H1 (cell line): ENCODE data around the gene DNAH10. TPM values are rescaled to one million over a fixed set of nuclear protein-coding genes. Genes with fewer than 3 reads are reported as not detected.

Experiments used
- CTCF ChIA-PET: fragments of 300-600 bp; sonication (Branson Sonifier 250); formaldehyde crosslinking; loops from one replicate; lab custom pipeline; 2021; ENCODE audit not compliant: partially characterized antibody; lab: Charles Lee
- POLR2A ChIA-PET: fragments of 300-600 bp; sonication (Branson Sonifier 250); formaldehyde crosslinking; loops from one replicate; lab custom pipeline; 2021; ENCODE audit warnings: inconsistent platforms; ENCODE audit not compliant: partially characterized antibody; lab: Charles Lee
- DNase-seq, 2 experiments: peaks; one replicate each; pipeline versions ENCODE4 v3.0.0 to v3.0.0-alpha.2; 2010 to 2022; ENCODE audit warnings: low spot score in 2 of 2, low read depth in 1 of 2, mixed read lengths in 1 of 2
- FAIRE-seq: peaks from 2 replicates; lab custom pipeline; 2011; peaks lifted over from hg19 to GRCh38; lab: Jason Lieb, UNC
- H2AFZ ChIP-seq: 2 replicates; pipeline ENCODE4 v1.8.1; 2012; ENCODE audit warnings: low read length, inconsistent platforms
- H2AK5ac ChIP-seq: 2 replicates; pipeline ENCODE4 v1.6.1; 2013; ENCODE audit warnings: low read depth, low read length
- H2BK120ac ChIP-seq: replicated peaks from 2 replicates; pipeline ENCODE3; 2013; ENCODE audit warnings: low read depth, low read length, inconsistent platforms
- H2BK12ac ChIP-seq: 2 replicates; pipeline ENCODE4 v1.6.1; 2013; ENCODE audit warnings: low read depth, low read length
- H2BK15ac ChIP-seq: 2 replicates; pipeline ENCODE4 v1.6.1; 2013; ENCODE audit warnings: low read length
- H2BK20ac ChIP-seq: 2 replicates; pipeline ENCODE4 v1.6.1; 2013; ENCODE audit warnings: low read length
- H2BK5ac ChIP-seq: 2 replicates; pipeline ENCODE4 v1.6.1; 2013; ENCODE audit warnings: low read depth, low read length
- H3K14ac ChIP-seq: 2 replicates; pipeline ENCODE4 v1.6.1; 2013; ENCODE audit warnings: inconsistent platforms; ENCODE audit not compliant: insufficient read length
- H3K18ac ChIP-seq: 2 replicates; pipeline ENCODE4 v1.6.1; 2013; ENCODE audit warnings: low read length; ENCODE audit errors: extremely low read depth
- H3K23ac ChIP-seq: 2 replicates; pipeline ENCODE4 v1.6.1; 2013; ENCODE audit warnings: inconsistent platforms; ENCODE audit not compliant: insufficient read length
- H3K23me2 ChIP-seq: 2 replicates; pipeline ENCODE4 v1.6.1; 2013; ENCODE audit warnings: low read depth, low read length
- H3K27ac ChIP-seq: 2 replicates; pipeline ENCODE4 v1.6.1; 2011; ENCODE audit warnings: low read depth, low read length, inconsistent platforms
- H3K27me3 ChIP-seq, 4 experiments: replicated peaks in 1 of 4; 1 replicate in 1 of 4; 2 replicates in 3 of 4; pipeline versions ENCODE4 v1.6.1 to v1.8.1; 2011 to 2013; ENCODE audit warnings: low read length in 3 of 4, mild to moderate bottlenecking in 3 of 4, inconsistent platforms in 2 of 4, mixed read lengths in 2 of 4, moderate library complexity in 1 of 4; ENCODE audit not compliant: control insufficient read depth in 3 of 4, insufficient read depth in 3 of 4; ENCODE audit errors: extremely low read depth in 1 of 4
- H3K36me3 ChIP-seq, 4 experiments: 2 replicates each; pipeline versions ENCODE4 v1.6.1 to v1.8.1; 2011 to 2013; ENCODE audit warnings: mild to moderate bottlenecking in 4 of 4, low read length in 3 of 4, moderate library complexity in 2 of 4, control low read depth in 1 of 4, inconsistent platforms in 1 of 4; ENCODE audit not compliant: insufficient read depth in 4 of 4, control insufficient read depth in 2 of 4
- H3K4ac ChIP-seq: replicated peaks from 2 replicates; pipeline ENCODE3; 2013; ENCODE audit warnings: low read length, low read depth, mixed read lengths, inconsistent platforms; ENCODE audit not compliant: insufficient read length
- H3K4me1 ChIP-seq, 4 experiments: replicated peaks in 1 of 4; 1 replicate in 1 of 4; 2 replicates in 3 of 4; pipeline versions ENCODE4 v1.6.1 to v1.8.1; 2011 to 2013; ENCODE audit warnings: low read length in 3 of 4, inconsistent platforms in 2 of 4, mixed read lengths in 1 of 4; ENCODE audit not compliant: insufficient read depth in 4 of 4, control insufficient read depth in 3 of 4
- H3K4me2 ChIP-seq, 2 experiments: 2 replicates each; pipeline versions ENCODE4 v1.6.1 to v1.8.1; 2011 to 2013; ENCODE audit warnings: low read depth in 2 of 2, low read length in 2 of 2, control low read depth in 1 of 2, inconsistent platforms in 1 of 2, mild to moderate bottlenecking in 1 of 2; ENCODE audit not compliant: insufficient read depth in 1 of 2
- H3K4me3 ChIP-seq, 4 experiments: fragments of 200-600, 300-600 bp in 1 of 4; sonication (generic), shearing (Covaris generic), sonication (Bioruptor Twin) in 1 of 4; 2 replicates each; pipeline versions ENCODE4 v1.5.1 to v1.8.1; 2011 to 2016; ENCODE audit warnings: low read length in 4 of 4, low read depth in 3 of 4, control low read depth in 2 of 4, inconsistent platforms in 2 of 4, mild to moderate bottlenecking in 2 of 4, mixed read lengths in 1 of 4, moderate library complexity in 1 of 4; ENCODE audit not compliant: insufficient read depth in 2 of 4; ENCODE audit errors: extremely low read depth in 1 of 4
- H3K56ac ChIP-seq: replicated peaks from 2 replicates; pipeline ENCODE3; 2013; ENCODE audit warnings: low read depth, mild to moderate bottlenecking, mixed read lengths, low read length, inconsistent platforms; ENCODE audit not compliant: insufficient read length
- H3K79me1 ChIP-seq: 2 replicates; pipeline ENCODE4 v1.6.1; 2013; ENCODE audit warnings: low read depth, low read length, control low read depth
- H3K79me2 ChIP-seq, 2 experiments: 2 replicates each; pipeline versions ENCODE4 v1.6.1 to v1.8.1; 2012 to 2013; ENCODE audit warnings: low read length in 2 of 2, mild to moderate bottlenecking in 2 of 2, inconsistent platforms in 1 of 2; ENCODE audit not compliant: insufficient read depth in 2 of 2, control insufficient read depth in 1 of 2
- H3K9ac ChIP-seq, 4 experiments: replicated peaks in 1 of 4; 1 replicate in 1 of 4; 2 replicates in 3 of 4; pipeline versions ENCODE4 v1.6.1 to v1.8.1; 2011 to 2013; ENCODE audit warnings: low read depth in 3 of 4, low read length in 3 of 4, control low read depth in 2 of 4, mild to moderate bottlenecking in 2 of 4, moderate library complexity in 2 of 4, inconsistent platforms in 1 of 4; ENCODE audit errors: extremely low read depth in 1 of 4
- H3K9me3 ChIP-seq, 2 experiments: 2 replicates each; pipeline versions ENCODE4 v1.6.1 to v1.8.1; 2012 to 2013; ENCODE audit warnings: mild to moderate bottlenecking in 2 of 2, moderate library complexity in 2 of 2, control low read depth in 1 of 2, inconsistent platforms in 1 of 2, low read depth in 1 of 2, low read length in 1 of 2, mixed read lengths in 1 of 2; ENCODE audit not compliant: insufficient read depth in 2 of 2
- H4K20me1 ChIP-seq, 2 experiments: replicated peaks in 1 of 2; 2 replicates each; pipeline versions ENCODE3 to v1.8.1; 2011 to 2013; ENCODE audit warnings: inconsistent platforms in 2 of 2, low read length in 2 of 2, mild to moderate bottlenecking in 1 of 2; ENCODE audit not compliant: insufficient read depth in 2 of 2, control insufficient read depth in 1 of 2
- H4K5ac ChIP-seq: 2 replicates; pipeline ENCODE4 v1.6.1; 2013; ENCODE audit warnings: low read length, low read depth, mixed read lengths, inconsistent platforms; ENCODE audit not compliant: insufficient read length
- H4K8ac ChIP-seq: 2 replicates; pipeline ENCODE4 v1.8.0; 2013; ENCODE audit warnings: mild to moderate bottlenecking, moderate library complexity, low read length, inconsistent platforms; ENCODE audit not compliant: insufficient read depth; ENCODE audit errors: extremely low read depth
- H4K91ac ChIP-seq: replicated peaks from 2 replicates; pipeline ENCODE3; 2013; ENCODE audit warnings: low read length, mixed read lengths, inconsistent platforms; ENCODE audit not compliant: insufficient read length
- CHD2 ChIP-seq: IDR thresholded peaks from 2 replicates; pipeline ENCODE4 v1.6.1; 2012; ENCODE audit warnings: low read length, improper control_type of control experiment
- CTBP2 ChIP-seq: IDR thresholded peaks from 2 replicates; pipeline ENCODE4 v1.7.0; 2011; ENCODE audit warnings: borderline replicate concordance, mild to moderate bottlenecking, moderate library complexity, mixed read lengths, low read length; ENCODE audit not compliant: insufficient read depth, insufficient read length
- KDM1A ChIP-seq: fragments of 200-600, 300-600 bp; sonication (generic); IDR thresholded peaks from 2 replicates; pipeline ENCODE4 v1.7.1; 2016; ENCODE audit warnings: mild to moderate bottlenecking, low read length, borderline replicate concordance
- RBBP5 ChIP-seq: IDR thresholded peaks from 2 replicates; pipeline ENCODE4 v1.7.1; 2012; ENCODE audit warnings: low read depth, mild to moderate bottlenecking, inconsistent platforms, low read length, moderate library complexity, borderline replicate concordance
- SP2 ChIP-seq: IDR thresholded peaks from 2 replicates; pipeline ENCODE4 v1.6.1; 2012; ENCODE audit warnings: mild to moderate bottlenecking, low read length, inconsistent platforms
- SP4 ChIP-seq: IDR thresholded peaks from 2 replicates; pipeline ENCODE4 v1.6.1; 2012; ENCODE audit warnings: low read length, inconsistent platforms
- YY1 ChIP-seq: IDR thresholded peaks from 2 replicates; pipeline ENCODE4 v1.6.1; 2011; ENCODE audit warnings: low read depth, mild to moderate bottlenecking, low read length
- WGBS, 2 experiments: shearing (Covaris generic) in 1 of 2; methylation state at CpG; one replicate each; pipeline versions ENCODE4 v1.1.6 to v1.1.7; 2013 to 2015; ENCODE audit warnings: low lambda C conversion rate in 2 of 2, mixed read lengths in 2 of 2, inconsistent platforms in 1 of 2, low coverage in 1 of 2, missing lambda C conversion rate in 1 of 2; ENCODE audit not compliant: insufficient replicate concordance in 2 of 2, insufficient coverage in 1 of 2, insufficient read length in 1 of 2; ENCODE audit errors: extremely low coverage in 1 of 2, missing lambda C conversion rate in 1 of 2; 5-methylcytosine and 5-hydroxymethylcytosine counted together
- polyA plus RNA-seq, 7 experiments: library from polyadenylated mRNA; depleted of rRNA in 3 of 7; stranded (reverse) in 5 of 7; unstranded in 2 of 7; fragments of >200 nt in 5 of 7; fragments of 200-250 nt in 2 of 7; gene quantifications; 1 replicate in 5 of 7; 2 replicates in 1 of 7; 4 replicates in 1 of 7; pipeline versions ENCODE4 v1.2.1 to v1.2.3, GENCODE V29; 2011 to 2013; ENCODE audit warnings: missing spikeins in 2 of 7, mixed read lengths in 2 of 7
- total RNA-seq: library from RNA; stranded (reverse); fragmentation: NEBNext Ultra II Directional; extraction: Animal tissue kit (Norgen Biotek cat#: 25700); gene quantifications from 2 replicates; pipeline ENCODE4 v1.2.1, GENCODE V29; 2021

The DNAH10 gene
- total and polyA plus RNA-seq, 2 of the 8 experiments (the other 6 are each of a cell fraction or from before 2014, with no cell fraction given), result 0.02 to 0.24 TPM

GRCh38 chr12:123910761-123911193 lies 148.7 kb downstream of the DNAH10 start:
- Histone ChIP-seq H2BK120ac (no peak overlapping the region), H4K91ac (no peak overlapping the region), H3K9me3 (no peaks in the 10 kb centered on the region), H3K9ac (no peak overlapping the region), H3K79me1 (no peaks in the 10 kb centered on the region), H3K4ac (no peak overlapping the region), H3K18ac (no peak overlapping the region), H2BK15ac (no peak overlapping the region), H4K20me1 (peaks cover 0 to 2% of the 10 kb centered on the region in 2 experiments), H3K27ac (no peak overlapping the region), H2BK5ac (no peak overlapping the region), H3K79me2 (no peaks in the 10 kb centered on the region), H2AFZ (no peak overlapping the region), H3K23ac (no peak overlapping the region), H2BK20ac (no peak overlapping the region), H3K4me2 (no peak overlapping the region), H3K27me3 (0 out of 7 replicates have a peak, but pooled peaks cover 0 to 3% (median 0%) of the 10 kb centered on the region in 4 experiments), H4K5ac (no peak overlapping the region), H2AK5ac (no peak overlapping the region), H3K56ac (no peak overlapping the region), H3K23me2 (no peaks in the 10 kb centered on the region; the same call in 1 of the 2 replicates), H2BK12ac (no peak overlapping the region), H3K4me3 (no peak overlapping the region), H3K14ac (no peak overlapping the region), H3K36me3 (no peaks in the 10 kb centered on the region), H4K8ac (no peak overlapping the region), H3K4me1 (peaks cover 0 to 8% (median 0%) of the 10 kb centered on the region in 4 experiments; a peak in 2 of 7 replicates)
- ChIA-PET POLR2A (interaction anchor here (0.8 kb wide), 1 partner anchor 149 kb away, joined by 3 read pairs; the partner anchor contains the start of gene DNAH10), CTCF (interaction anchor here (0.6 to 2.5 kb wide), 6 partner anchors 10 to 119 kb away, joined by 3 to 8 read pairs (median 4); no protein-coding TSS in a partner anchor)
- DNase-seq, result no peak
- WGBS, 2 experiments, result 83% methylated on average over 5 of the region's 5 CpGs; no CpG with 5 or more reads in 1 of the 2 experiments
- FAIRE-seq, result no peak
- TF ChIP-seq SP2 (no peak), YY1 (no peak), RBBP5 (no peak), SP4 (no peak), KDM1A (no peak), CTBP2 (no peak), CHD2 (no peak)
